ENCODE data around the gene ACIN1.

GRCh38 chr14:23104591-23105347 is 9.8 kb upstream of the ACIN1 start, which contains the start of gene CIROP:
- TF ChIP-seq CTCF (IDR thresholded peaks at IDR 0.05), result no peak
- no peak for TF ChIP-seq EP300 (IDR thresholded peaks at IDR 0.05)

All from tibial nerve (tissue), 4 donors.